K562 (cell line): ENCODE data around the gene BCL2L15. TPM values are rescaled to one million over a fixed set of nuclear protein-coding genes. Genes with fewer than 3 reads are reported as not detected.

Experiments used
- BRCA1 ChIP-seq, 2 experiments: fragments of 450-650 bp in 1 of 2; sonication (generic) in 1 of 2; formaldehyde crosslinking in 1 of 2; IDR thresholded peaks; 2 replicates each; pipeline versions ENCODE4 v1.5.0 to v1.6.1; 2017 to 2020; ENCODE audit warnings: mild to moderate bottlenecking in 1 of 2, missing genetic modification reagents in 1 of 2
- CXXC5 ChIP-seq: fragments of 250-450 bp; sonication (Bioruptor Pico); IDR thresholded peaks from 2 replicates; pipeline ENCODE4 v1.8.0; 2022; ENCODE audit warnings: inconsistent platforms, mild to moderate bottlenecking, moderate library complexity
- DMBX1 ChIP-seq: fragments of 250-450 bp; sonication (Bioruptor Pico); IDR thresholded peaks from 2 replicates; pipeline ENCODE4 v1.8.0; 2022; ENCODE audit warnings: inconsistent platforms, mild to moderate bottlenecking, moderate library complexity, borderline replicate concordance
- FIP1L1 ChIP-seq: fragments of 200-400 bp; formaldehyde crosslinking; IDR thresholded peaks from 2 replicates; pipeline ENCODE4 v1.6.1; 2018; ENCODE audit warnings: mild to moderate bottlenecking, low read depth, low read length; ENCODE audit not compliant: poor library complexity, severe bottlenecking
- KAT2B ChIP-seq: IDR thresholded peaks from one replicate; pipeline ENCODE4 v1.6.1; 2012; ENCODE audit warnings: low read depth, mild to moderate bottlenecking, control low read depth, inconsistent platforms, low read length, moderate library complexity
- LCOR ChIP-seq: sonication (generic); formaldehyde crosslinking; IDR thresholded peaks from 2 replicates; pipeline ENCODE4 v1.8.0; 2022; ENCODE audit warnings: mild to moderate bottlenecking, missing genetic modification reagents
- PCBP2 ChIP-seq: fragments of 200-400 bp; formaldehyde crosslinking; IDR thresholded peaks from 2 replicates; pipeline ENCODE4 v1.6.1; 2018; ENCODE audit warnings: low read length, low read depth, mild to moderate bottlenecking, moderate library complexity; ENCODE audit not compliant: poor library complexity, severe bottlenecking
- PRPF4 ChIP-seq: fragments of 200-400 bp; formaldehyde crosslinking; IDR thresholded peaks from one replicate; pipeline ENCODE4 v1.6.1; 2017; ENCODE audit warnings: low read length, low read depth, mild to moderate bottlenecking; ENCODE audit not compliant: insufficient read depth, poor library complexity, severe bottlenecking
- RBBP5 ChIP-seq: fragments of 200-600 bp; sonication (generic); IDR thresholded peaks from 2 replicates; pipeline ENCODE4 v1.6.1; 2012; ENCODE audit warnings: borderline replicate concordance, mild to moderate bottlenecking, low read length, control low read depth, inconsistent platforms; ENCODE audit not compliant: insufficient read depth, poor library complexity, severe bottlenecking
- RBM22 ChIP-seq: fragments of 200-400 bp; formaldehyde crosslinking; IDR thresholded peaks from 2 replicates; pipeline ENCODE4 v1.6.1; 2018; ENCODE audit warnings: low read length, low read depth; ENCODE audit not compliant: poor library complexity, severe bottlenecking
- RUNX1 ChIP-seq: sonication (generic); IDR thresholded peaks from 2 replicates; pipeline ENCODE4 v1.6.1; 2016; ENCODE audit warnings: antibody characterized with exemption, low read depth
- TBP ChIP-seq: optimal IDR thresholded peaks from 2 replicates; pipeline ENCODE3; 2011; ENCODE audit warnings: low read depth, low read length, improper control_type of control experiment
- ZBTB1 ChIP-seq: sonication (generic); formaldehyde crosslinking; IDR thresholded peaks from 2 replicates; pipeline ENCODE4 v1.8.1; 2023; ENCODE audit warnings: missing genetic modification reagents, low read depth, mild to moderate bottlenecking, borderline replicate concordance
- ZNF324 ChIP-seq: fragments of 250-450 bp; sonication (Bioruptor Pico); IDR thresholded peaks from 2 replicates; pipeline ENCODE4 v1.4.0; 2020; ENCODE audit warnings: mild to moderate bottlenecking
- ZNF408 ChIP-seq: fragments of 250-450 bp; sonication (Bioruptor Pico); IDR thresholded peaks from 2 replicates; pipeline ENCODE4 v1.4.0; 2020; ENCODE audit warnings: low read depth, mild to moderate bottlenecking, moderate library complexity
- ZNF695 ChIP-seq: fragments of 450-650 bp; formaldehyde crosslinking; IDR thresholded peaks from 2 replicates; pipeline ENCODE4 v1.4.0; 2020; ENCODE audit warnings: mild to moderate bottlenecking, moderate library complexity
- polyA plus RNA-seq, 8 experiments: library from polyadenylated mRNA; depleted of rRNA in 4 of 8; stranded (reverse) in 5 of 8; unstranded in 3 of 8; fragments of >200 nt; fragmentation: Nextera tagmentation in 2 of 8; fragmentation: Illumina TruSeq in 1 of 8; extraction: Ambion mirVana in 2 of 8; extraction: Trizol in 1 of 8; gene quantifications; 2 replicates each; pipeline versions ENCODE4 v1.2.1 to v1.2.3, GENCODE V29; 2011 to 2014; ENCODE audit warnings: inconsistent platforms in 1 of 8, missing spikeins in 1 of 8
- total RNA-seq, 7 experiments: library from RNA; depleted of rRNA in 6 of 7; stranded (reverse); fragments of >200 nt in 6 of 7; fragmentation: Illumina TruSeq in 2 of 7; extraction: Trizol in 2 of 7; gene quantifications; 2 replicates each; pipeline versions ENCODE4 v1.2.1 to v1.2.3, GENCODE V29; 2011 to 2021; ENCODE audit warnings: low replicate concordance in 1 of 7
- TF ChIP-seq, protein P1 (sequence below), 2 experiments: fragments of 450-650 bp; conservative IDR thresholded peaks; 2 replicates each; pipeline ENCODE4 v1.6.1; 2017; ENCODE audit warnings: mild to moderate bottlenecking in 2 of 2, moderate library complexity in 2 of 2
- TF ChIP-seq, protein P2 (sequence below): fragments of 150-350 bp; conservative IDR thresholded peaks from 2 replicates; pipeline ENCODE4 v1.6.1; 2014; ENCODE audit warnings: low read length
- TF ChIP-seq, protein P3 (sequence below): IDR thresholded peaks from 2 replicates; pipeline ENCODE4 v1.6.1; 2012; ENCODE audit warnings: low read depth, low read length, improper control_type of control experiment, borderline replicate concordance

BCL2L15 gene
- total and polyA plus RNA-seq, 9 of the 15 experiments (the other 6 are each of a cell fraction or from before 2014, with no cell fraction given): 0.06 to 0.42 (median 0.28) TPM; not detected in 1

DNA sequence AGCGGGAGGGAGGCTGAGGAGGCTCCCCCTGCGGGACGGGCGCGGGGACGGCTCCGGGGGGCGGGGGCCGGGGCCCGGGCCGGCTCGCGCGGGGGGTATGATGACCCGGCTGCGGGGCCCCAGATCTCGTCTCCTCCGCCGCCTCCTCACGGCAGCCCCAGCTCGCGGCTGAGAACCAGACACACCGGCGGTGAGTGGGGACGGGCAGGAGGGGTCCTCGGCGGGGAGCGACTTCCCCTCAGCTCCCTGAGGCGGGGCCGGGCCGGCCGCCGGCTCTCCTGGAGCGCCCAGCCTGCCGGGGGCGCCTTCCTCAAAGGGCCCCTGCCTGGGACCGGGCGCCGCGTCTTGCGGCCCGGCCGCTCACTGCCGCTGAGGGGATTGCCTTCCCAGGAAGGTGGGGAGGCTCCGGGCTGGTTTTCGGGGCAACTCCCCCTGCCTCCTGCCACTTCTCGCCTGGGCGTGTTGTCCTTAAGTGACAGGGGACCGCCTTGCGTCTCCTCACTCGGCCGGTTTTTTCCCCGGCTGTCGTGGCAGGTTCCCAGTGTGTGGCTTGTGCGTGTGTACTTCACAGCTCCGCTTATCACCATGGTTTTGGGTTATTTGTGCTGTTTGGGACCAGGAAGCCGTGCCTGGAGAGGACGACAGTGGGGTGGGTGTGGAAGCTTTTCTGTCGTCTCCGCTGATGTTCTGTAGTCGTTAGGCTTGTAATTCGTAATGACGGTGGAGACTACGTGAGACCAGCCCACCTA, 42.5 kb upstream of the BCL2L15 start (continued):
- TF ChIP-seq FIP1L1: peak; percentile 34
- peak; percentile 0 for TF ChIP-seq TBP
- peak; percentile 97 for TF ChIP-seq RBBP5
- TF ChIP-seq BRCA1 (IDR thresholded peaks at IDR 0.05): no peak
- TF ChIP-seq BRCA1 (CRISPR knock-in tag; IDR thresholded peaks at IDR 0.05): 0 out of 2 replicates have a peak, but pooled peaks have one; percentile 77
- TF ChIP-seq PCBP2: no peak
- TF ChIP-seq ZNF324: peak; percentile 53; the same call in 1 of the 2 replicates
- peak; percentile 17; the same call in 1 of the 2 replicates for TF ChIP-seq LCOR (CRISPR knock-in tag)
- 0 out of 2 replicates have a peak, but pooled peaks have one; percentile 5 for TF ChIP-seq ZBTB1 (CRISPR knock-in tag)
- TF ChIP-seq DMBX1: peak; percentile 46; the same call in 1 of the 2 replicates
- 0 out of 2 replicates have a peak, but pooled peaks have one; percentile 76 for TF ChIP-seq ZNF695 (CRISPR knock-in tag)
- TF ChIP-seq, protein P1, sequence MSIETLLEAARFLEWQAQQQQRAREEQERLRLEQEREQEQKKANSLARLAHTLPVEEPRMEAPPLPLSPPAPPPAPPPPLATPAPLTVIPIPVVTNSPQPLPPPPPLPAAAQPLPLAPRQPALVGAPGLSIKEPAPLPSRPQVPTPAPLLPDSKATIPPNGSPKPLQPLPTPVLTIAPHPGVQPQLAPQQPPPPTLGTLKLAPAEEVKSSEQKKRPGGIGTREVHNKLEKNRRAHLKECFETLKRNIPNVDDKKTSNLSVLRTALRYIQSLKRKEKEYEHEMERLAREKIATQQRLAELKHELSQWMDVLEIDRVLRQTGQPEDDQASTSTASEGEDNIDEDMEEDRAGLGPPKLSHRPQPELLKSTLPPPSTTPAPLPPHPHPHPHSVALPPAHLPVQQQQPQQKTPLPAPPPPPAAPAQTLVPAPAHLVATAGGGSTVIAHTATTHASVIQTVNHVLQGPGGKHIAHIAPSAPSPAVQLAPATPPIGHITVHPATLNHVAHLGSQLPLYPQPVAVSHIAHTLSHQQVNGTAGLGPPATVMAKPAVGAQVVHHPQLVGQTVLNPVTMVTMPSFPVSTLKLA (conservative IDR thresholded peaks at IDR 0.05): peak; percentile 21 to 45
- TF ChIP-seq, protein P2, sequence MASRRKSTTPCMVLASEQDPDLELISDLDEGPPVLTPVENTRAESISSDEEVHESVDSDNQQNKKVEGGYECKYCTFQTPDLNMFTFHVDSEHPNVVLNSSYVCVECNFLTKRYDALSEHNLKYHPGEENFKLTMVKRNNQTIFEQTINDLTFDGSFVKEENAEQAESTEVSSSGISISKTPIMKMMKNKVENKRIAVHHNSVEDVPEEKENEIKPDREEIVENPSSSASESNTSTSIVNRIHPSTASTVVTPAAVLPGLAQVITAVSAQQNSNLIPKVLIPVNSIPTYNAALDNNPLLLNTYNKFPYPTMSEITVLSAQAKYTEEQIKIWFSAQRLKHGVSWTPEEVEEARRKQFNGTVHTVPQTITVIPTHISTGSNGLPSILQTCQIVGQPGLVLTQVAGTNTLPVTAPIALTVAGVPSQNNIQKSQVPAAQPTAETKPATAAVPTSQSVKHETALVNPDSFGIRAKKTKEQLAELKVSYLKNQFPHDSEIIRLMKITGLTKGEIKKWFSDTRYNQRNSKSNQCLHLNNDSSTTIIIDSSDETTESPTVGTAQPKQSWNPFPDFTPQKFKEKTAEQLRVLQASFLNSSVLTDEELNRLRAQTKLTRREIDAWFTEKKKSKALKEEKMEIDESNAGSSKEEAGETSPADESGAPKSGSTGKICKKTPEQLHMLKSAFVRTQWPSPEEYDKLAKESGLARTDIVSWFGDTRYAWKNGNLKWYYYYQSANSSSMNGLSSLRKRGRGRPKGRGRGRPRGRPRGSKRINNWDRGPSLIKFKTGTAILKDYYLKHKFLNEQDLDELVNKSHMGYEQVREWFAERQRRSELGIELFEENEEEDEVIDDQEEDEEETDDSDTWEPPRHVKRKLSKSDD: no peak
- no peak for TF ChIP-seq PRPF4
- peak; percentile 96 for TF ChIP-seq KAT2B
- no peak for TF ChIP-seq RUNX1
- peak; percentile 57 for TF ChIP-seq CXXC5 (CRISPR knock-in tag)
- TF ChIP-seq, protein P3, sequence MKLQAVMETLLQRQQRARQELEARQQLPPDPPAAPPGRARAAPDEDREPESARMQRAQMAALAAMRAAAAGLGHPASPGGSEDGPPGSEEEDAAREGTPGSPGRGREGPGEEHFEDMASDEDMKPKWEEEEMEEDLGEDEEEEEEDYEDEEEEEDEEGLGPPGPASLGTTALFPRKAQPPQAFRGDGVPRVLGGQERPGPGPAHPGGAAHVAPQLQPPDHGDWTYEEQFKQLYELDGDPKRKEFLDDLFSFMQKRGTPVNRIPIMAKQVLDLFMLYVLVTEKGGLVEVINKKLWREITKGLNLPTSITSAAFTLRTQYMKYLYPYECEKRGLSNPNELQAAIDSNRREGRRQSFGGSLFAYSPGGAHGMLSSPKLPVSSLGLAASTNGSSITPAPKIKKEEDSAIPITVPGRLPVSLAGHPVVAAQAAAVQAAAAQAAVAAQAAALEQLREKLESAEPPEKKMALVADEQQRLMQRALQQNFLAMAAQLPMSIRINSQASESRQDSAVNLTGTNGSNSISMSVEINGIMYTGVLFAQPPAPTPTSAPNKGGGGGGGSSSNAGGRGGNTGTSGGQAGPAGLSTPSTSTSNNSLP: no peak
- no peak for TF ChIP-seq RBM22
- TF ChIP-seq ZNF408 (CRISPR knock-in tag): no peak
